GM12874 (cell line): ENCODE measurements around the gene ACTL6A.

Experiments
- CTCF ChIP-seq: IDR thresholded peaks from 2 replicates; pipeline ENCODE4 v1.5.1; 2011; ENCODE audit warnings: low read depth, mild to moderate bottlenecking, control low read depth, low read length, moderate library complexity; ENCODE audit not compliant: insufficient read depth

The ACTL6A gene

GRCh38 chr3:179591313-179591712 lies 28.6 kb downstream of the ACTL6A start:
- TF ChIP-seq CTCF = no peak

DNA sequence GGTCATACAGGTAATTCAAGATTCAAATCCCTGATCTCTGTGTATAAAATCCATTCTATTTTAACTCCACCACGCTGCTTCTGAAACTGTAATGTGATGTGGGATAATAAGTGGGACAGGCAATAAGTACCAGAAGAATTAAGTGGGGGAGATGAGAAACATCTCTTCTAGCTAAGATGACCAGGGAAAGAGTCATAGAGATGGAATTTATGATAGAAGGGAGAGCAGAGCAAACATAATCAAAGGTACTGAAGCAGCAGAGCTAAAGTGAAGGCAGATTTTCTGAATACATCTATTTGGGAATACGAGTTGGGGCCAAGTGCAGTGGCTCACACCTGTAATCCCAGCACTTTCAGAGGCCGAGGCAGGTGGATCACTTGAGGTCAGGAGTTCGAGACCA lies 36.8 kb downstream of the ACTL6A start:
- no peak for TF ChIP-seq CTCF

- TF ChIP-seq CTCF = no peak
Measured at GRCh38 chr3:179603321-179603720, 40.6 kb downstream of the ACTL6A start.

DNA sequence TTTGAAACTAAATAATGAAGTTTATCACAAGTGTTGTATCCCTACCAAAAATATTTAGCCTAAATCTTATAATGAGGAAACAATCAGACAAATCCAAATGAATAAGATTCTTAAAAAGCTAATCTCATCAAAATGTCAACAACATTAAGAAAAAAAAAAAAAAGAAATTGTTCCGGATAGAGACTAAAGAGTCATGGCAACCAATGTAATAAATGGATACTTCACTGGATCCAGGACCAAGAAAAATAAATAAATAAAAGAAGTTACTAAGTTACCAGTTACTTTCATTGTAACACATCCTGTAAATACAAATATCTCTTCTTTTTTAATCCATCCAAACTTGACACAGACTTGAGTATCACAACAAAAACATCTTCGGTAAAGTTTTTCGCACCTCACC lies 41.1 kb downstream of the ACTL6A start:
- TF ChIP-seq CTCF = no peak

DNA sequence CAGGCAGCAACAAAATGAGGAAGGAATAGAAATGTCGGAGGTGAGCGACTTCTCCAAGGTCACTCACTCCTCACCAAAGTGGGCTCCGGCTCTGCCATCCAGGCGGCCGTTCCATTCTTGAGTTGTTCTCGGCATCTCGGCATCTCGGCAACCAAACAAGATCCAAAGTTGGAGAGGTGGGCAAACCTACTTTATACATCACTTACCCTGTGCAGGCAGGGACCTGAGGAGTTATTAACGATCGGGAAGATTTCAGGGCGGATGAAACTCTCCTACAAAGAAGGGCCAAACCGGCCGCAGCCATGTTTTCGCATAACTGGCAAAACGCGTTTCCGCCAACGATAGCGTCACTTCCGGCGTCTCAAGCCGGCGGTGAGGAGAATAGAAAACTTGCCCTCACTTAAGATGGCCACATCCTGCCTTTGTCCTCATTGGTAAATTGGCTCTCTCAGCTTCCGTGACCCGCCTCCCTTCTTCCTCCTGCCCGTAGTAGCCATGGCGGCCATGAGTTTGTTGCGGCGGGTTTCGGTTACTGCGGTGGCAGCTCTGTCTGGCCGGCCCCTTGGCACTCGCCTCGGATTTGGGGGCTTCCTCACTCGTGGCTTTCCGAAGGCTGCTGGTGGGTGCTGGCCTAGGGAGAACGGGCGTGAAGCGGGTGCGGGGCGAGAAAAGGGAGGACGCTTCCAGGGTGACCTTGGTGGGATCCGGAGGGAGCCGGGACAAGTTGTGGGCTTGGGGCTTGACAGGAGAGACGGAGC lies 41.8 kb downstream of the ACTL6A start, which contains the start of the genes MRPL47 and NDUFB5:
MRPL47 (minus strand) TSS at position 318 of the 758 bp plus-strand sequence; CDS start at position 304, 14 bp downstream.
NDUFB5 (plus strand) TSS at position 474 of the 758 bp plus-strand sequence; CDS start at position 496, 22 bp downstream.
- TF ChIP-seq CTCF = no peak

- no peak for TF ChIP-seq CTCF
Measured at GRCh38 chr3:179606534-179607085, 43.9 kb downstream of the ACTL6A start.

DNA sequence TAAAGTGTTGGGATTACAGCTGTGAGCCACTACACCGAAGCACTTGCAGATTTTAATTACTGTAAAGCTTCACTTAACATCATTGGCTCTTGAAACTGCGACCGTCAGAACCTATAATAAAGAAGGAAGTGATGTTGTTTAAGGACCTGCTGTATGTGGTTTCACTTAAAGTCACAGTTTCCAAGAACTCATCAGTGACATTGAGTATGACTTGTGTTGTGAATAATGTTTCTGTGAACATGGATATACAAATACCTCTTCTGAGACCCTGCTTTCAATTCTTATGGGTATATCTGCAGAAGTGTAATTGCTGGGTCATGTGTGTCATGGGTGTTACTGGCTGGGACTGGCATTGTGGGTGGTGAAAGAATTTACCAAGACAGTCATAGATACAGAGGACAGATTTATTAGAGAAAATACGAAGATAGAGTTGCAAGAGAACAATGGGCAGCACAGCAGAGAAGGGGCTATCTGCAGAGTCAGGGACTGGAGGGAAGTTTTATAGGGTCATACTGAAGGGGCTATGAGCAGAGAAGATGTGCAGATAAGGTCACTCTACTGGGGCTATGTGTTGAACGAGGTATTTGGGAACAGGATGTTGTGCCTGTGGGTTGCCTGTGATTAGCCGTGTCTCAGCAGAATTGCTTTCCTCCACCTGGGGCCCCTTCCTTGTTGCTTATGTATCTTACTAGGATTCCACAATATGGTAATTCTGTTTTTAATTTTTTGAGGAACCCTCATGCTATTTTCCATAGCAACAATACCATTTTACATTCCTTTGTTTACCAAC lies 46.4 kb downstream of the ACTL6A start:
- no peak for TF ChIP-seq CTCF
